Measurements from ENCODE around the gene SPNS1. TPM values are rescaled to one million over a fixed set of nuclear protein-coding genes. Genes with fewer than 3 reads are reported as not detected.

The SPNS1 gene
- total RNA-seq, 4 donors from 2014 or later = 15.3 to 24.6 (median 18.9) TPM

DNA sequence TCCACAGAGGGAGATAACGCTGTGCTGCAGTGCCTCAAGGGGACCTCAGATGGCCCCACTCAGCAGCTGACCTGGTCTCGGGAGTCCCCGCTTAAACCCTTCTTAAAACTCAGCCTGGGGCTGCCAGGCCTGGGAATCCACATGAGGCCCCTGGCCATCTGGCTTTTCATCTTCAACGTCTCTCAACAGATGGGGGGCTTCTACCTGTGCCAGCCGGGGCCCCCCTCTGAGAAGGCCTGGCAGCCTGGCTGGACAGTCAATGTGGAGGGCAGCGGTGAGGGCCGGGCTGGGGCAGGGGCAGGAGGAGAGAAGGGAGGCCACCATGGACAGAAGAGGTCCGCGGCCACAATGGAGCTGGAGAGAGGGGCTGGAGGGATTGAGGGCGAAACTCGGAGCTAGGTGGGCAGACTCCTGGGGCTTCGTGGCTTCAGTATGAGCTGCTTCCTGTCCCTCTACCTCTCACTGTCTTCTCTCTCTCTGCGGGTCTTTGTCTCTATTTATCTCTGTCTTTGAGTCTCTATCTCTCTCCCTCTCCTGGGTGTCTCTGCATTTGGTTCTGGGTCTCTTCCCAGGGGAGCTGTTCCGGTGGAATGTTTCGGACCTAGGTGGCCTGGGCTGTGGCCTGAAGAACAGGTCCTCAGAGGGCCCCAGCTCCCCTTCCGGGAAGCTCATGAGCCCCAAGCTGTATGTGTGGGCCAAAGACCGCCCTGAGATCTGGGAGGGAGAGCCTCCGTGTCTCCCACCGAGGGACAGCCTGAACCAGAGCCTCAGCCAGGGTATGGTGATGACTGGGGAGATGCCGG lies 42.0 kb upstream of the SPNS1 start:
- TF ChIP-seq, protein P1, sequence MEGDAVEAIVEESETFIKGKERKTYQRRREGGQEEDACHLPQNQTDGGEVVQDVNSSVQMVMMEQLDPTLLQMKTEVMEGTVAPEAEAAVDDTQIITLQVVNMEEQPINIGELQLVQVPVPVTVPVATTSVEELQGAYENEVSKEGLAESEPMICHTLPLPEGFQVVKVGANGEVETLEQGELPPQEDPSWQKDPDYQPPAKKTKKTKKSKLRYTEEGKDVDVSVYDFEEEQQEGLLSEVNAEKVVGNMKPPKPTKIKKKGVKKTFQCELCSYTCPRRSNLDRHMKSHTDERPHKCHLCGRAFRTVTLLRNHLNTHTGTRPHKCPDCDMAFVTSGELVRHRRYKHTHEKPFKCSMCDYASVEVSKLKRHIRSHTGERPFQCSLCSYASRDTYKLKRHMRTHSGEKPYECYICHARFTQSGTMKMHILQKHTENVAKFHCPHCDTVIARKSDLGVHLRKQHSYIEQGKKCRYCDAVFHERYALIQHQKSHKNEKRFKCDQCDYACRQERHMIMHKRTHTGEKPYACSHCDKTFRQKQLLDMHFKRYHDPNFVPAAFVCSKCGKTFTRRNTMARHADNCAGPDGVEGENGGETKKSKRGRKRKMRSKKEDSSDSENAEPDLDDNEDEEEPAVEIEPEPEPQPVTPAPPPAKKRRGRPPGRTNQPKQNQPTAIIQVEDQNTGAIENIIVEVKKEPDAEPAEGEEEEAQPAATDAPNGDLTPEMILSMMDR (IDR thresholded peaks at IDR 0.05; ENCODE audit: low read depth) = no peak

DNA sequence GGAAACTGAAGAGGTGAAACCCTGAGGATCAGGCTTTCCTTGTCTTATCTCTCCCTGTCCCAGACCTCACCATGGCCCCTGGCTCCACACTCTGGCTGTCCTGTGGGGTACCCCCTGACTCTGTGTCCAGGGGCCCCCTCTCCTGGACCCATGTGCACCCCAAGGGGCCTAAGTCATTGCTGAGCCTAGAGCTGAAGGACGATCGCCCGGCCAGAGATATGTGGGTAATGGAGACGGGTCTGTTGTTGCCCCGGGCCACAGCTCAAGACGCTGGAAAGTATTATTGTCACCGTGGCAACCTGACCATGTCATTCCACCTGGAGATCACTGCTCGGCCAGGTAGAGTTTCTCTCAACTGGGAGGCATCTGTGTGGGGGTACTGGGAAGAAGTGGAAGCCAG lies 41.4 kb upstream of the SPNS1 start:
- TF ChIP-seq, protein P1 (IDR thresholded peaks at IDR 0.05; ENCODE audit: low read depth) = no peak

DNA sequence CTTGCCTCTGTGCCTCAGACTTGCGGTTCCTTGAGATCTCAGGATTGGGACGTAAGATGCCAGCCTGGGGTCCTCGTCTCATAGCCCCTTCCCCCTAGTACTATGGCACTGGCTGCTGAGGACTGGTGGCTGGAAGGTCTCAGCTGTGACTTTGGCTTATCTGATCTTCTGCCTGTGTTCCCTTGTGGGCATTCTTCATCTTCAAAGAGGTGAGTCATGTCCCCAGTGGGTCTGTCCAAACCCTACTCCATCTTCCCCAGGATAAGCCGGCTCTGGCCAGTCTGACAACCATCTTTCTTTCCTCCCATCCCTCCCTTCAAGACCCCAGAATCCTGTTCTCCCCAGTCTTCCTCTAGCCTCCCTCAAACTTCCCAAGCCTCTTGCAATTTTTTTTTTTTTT lies 39.2 kb upstream of the SPNS1 start:
- TF ChIP-seq, protein P1 (IDR thresholded peaks at IDR 0.05; ENCODE audit: low read depth) = no peak

DNA sequence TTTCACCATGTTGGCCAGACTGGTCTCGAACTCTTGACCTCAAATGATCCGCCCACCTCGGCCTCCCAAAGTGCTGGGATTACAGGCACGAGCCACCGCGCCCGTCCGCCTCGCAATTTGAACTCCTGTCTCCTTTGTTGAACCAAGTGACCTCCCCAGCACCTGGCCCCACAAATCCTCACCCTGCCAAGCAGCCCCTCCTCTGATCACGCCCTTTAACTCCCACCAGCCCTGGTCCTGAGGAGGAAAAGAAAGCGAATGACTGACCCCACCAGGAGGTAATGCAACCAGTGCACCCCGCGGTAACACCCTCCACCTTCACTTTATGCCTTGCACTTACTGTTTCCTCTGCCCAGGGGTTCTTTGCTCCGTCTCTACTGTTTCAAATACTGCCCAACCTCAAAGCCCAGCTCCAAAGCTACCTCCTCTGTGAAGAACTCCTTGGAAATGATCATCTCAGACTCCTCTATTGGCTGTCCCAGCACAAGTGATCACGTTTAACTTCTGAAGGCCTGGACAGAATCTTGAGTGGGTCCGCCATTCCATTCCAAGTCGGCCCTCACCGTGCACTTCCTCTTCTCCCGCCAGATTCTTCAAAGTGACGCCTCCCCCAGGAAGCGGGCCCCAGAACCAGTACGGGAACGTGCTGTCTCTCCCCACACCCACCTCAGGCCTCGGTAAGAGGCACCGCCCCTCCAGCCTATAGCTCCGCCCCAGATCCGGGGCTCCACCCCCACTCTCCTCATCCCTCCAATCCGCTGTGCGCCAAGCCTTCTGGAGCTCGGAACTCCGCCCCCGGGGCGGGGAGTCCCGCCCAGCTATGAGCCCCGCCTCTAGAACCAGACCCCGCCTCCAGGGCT lies 38.4 kb upstream of the SPNS1 start:
- TF ChIP-seq, protein P1 (IDR thresholded peaks at IDR 0.05; ENCODE audit: low read depth) = no peak

DNA sequence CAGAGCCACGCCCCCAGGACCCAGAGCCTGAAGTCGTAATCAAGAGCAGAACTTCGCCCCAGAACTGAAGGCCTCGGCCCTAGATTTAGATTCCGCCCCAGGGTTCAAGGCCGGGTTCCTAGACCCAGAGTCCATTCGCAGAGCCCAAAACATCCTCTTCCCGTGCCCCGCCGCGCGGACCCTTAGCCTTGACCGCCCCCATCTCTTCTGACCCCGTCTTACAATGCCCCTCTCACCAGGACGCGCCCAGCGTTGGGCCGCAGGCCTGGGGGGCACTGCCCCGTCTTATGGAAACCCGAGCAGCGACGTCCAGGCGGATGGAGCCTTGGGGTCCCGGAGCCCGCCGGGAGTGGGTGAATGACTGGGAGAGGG lies 37.8 kb upstream of the SPNS1 start:
- TF ChIP-seq, protein P1 (IDR thresholded peaks at IDR 0.05; ENCODE audit: low read depth) = no peak

DNA sequence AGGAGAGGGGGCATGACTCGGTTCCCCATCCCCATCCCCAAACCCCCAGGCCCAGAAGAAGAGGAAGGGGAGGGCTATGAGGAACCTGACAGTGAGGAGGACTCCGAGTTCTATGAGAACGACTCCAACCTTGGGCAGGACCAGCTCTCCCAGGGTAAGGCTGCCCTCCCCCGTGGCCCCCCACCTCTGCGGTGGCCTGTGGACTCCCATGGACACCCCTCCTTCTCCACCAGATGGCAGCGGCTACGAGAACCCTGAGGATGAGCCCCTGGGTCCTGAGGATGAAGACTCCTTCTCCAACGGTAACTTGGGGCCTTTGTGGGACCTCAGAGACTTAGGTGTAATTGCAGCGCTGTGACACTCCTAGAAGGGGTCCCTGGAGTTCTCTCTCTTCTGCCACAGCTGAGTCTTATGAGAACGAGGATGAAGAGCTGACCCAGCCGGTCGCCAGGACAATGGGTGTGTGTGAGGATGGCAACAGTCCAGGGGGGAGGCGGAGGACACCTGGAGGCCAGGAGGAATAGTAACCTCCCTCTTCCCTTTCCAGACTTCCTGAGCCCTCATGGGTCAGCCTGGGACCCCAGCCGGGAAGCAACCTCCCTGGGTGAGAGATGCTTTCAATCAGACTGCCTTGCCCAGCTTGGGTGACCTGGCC lies 37.2 kb upstream of the SPNS1 start:
- TF ChIP-seq, protein P1 (IDR thresholded peaks at IDR 0.05; ENCODE audit: low read depth) = no peak

DNA sequence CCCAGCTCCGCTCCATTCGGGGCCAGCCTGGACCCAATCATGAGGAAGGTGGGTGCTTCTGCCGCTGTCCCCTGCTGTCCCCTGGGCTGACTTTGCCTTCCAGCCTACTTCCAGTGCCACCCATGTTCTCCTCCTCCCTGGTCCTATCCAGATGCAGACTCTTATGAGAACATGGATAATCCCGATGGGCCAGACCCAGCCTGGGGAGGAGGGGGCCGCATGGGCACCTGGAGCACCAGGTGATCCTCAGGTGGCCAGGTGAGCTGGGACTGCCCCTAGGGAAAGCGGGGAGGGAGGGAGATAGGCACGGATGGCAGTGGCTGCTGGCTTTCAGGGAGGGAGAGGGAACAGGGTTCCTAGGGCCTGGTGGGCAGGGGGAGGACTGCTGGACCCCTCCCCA lies 35.9 kb upstream of the SPNS1 start:
- TF ChIP-seq, protein P1 (IDR thresholded peaks at IDR 0.05; ENCODE audit: low read depth) = no peak

All from subcutaneous adipose tissue (tissue), 4 donors.